ENCODE measurements around the gene PPP1R3D.
"Not testable (repeated sequence)": the region's sequence is repeated elsewhere in the genome, so short reads cannot be mapped to it uniquely, and the experiment has no call there.

Gene PPP1R3D

GRCh38 chr20:59911041-59911440 is 29.1 kb downstream of the PPP1R3D start:
- no peak for DNase-seq

GRCh38 chr20:59908855-59909254 is 31.2 kb downstream of the PPP1R3D start:
- DNase-seq, result no peak

- DNase-seq, result no peak
These were observed 36.5 kb downstream of the PPP1R3D start for GRCh38 chr20:59903621-59904020.

GRCh38 chr20:59902470-59902869 is 37.6 kb downstream of the PPP1R3D start:
- no peak for DNase-seq

GRCh38 chr20:59895908-59896307 is 44.2 kb downstream of the PPP1R3D start:
- DNase-seq, result no peak

- no peak for DNase-seq
These were observed 48.5 kb downstream of the PPP1R3D start for GRCh38 chr20:59891581-59891980.

GRCh38 chr20:59890035-59890434 is 50.1 kb downstream of the PPP1R3D start:
- not testable (repeated sequence) for DNase-seq

GRCh38 chr20:59888050-59888449 is 52.1 kb downstream of the PPP1R3D start:
- DNase-seq, result no peak

All from stimulated activated CD8-positive, alpha-beta memory T cell treated with anti-CD3 and anti-CD28 coated beads, Interleukin-4, amount 100 ng/mL, for 48 hours (primary cell).